Neutrophil (primary cell): ENCODE results near the gene PTPRC.

Source experiments
- H3K27ac ChIP-seq: fragments of 200-600 bp; sonication (generic); 2 replicates; pipeline ENCODE4 v1.5.1; 2016; ENCODE audit warnings: mild to moderate bottlenecking, moderate library complexity
- H3K27me3 ChIP-seq: fragments of 200-600 bp; sonication (generic); 2 replicates; pipeline ENCODE4 v1.6.0; 2016; ENCODE audit warnings: mild to moderate bottlenecking
- H3K36me3 ChIP-seq: fragments of 200-600 bp; sonication (generic); 2 replicates; pipeline ENCODE4 v1.5.1; 2017
- H3K4me1 ChIP-seq, 2 experiments: fragments of 200-600 bp in 1 of 2; sonication (generic) in 1 of 2; 1 replicate in 1 of 2; 2 replicates in 1 of 2; pipeline versions ENCODE4 v1.5.1 to v1.6.1; 2013 to 2016; ENCODE audit warnings: low read depth in 1 of 2, low read length in 1 of 2, mild to moderate bottlenecking in 1 of 2, moderate library complexity in 1 of 2; ENCODE audit not compliant: control insufficient read depth in 1 of 2, insufficient read depth in 1 of 2
- H3K4me3 ChIP-seq, 2 experiments: fragments of 200-600 bp in 1 of 2; sonication (generic) in 1 of 2; 1 replicate in 1 of 2; 2 replicates in 1 of 2; pipeline ENCODE4 v1.5.1; 2013 to 2016; ENCODE audit warnings: low read depth in 1 of 2, low read length in 1 of 2, mild to moderate bottlenecking in 1 of 2, moderate library complexity in 1 of 2
- H3K9me3 ChIP-seq: fragments of 200-600 bp; sonication (generic); 2 replicates; pipeline ENCODE4 v1.5.1; 2016
- TF ChIP-seq, protein P1 (sequence below): fragments of 200-600 bp; sonication (generic); IDR thresholded peaks from 2 replicates; pipeline ENCODE4 v1.5.1; 2016; ENCODE audit warnings: antibody characterized with exemption

The PTPRC gene

DNA sequence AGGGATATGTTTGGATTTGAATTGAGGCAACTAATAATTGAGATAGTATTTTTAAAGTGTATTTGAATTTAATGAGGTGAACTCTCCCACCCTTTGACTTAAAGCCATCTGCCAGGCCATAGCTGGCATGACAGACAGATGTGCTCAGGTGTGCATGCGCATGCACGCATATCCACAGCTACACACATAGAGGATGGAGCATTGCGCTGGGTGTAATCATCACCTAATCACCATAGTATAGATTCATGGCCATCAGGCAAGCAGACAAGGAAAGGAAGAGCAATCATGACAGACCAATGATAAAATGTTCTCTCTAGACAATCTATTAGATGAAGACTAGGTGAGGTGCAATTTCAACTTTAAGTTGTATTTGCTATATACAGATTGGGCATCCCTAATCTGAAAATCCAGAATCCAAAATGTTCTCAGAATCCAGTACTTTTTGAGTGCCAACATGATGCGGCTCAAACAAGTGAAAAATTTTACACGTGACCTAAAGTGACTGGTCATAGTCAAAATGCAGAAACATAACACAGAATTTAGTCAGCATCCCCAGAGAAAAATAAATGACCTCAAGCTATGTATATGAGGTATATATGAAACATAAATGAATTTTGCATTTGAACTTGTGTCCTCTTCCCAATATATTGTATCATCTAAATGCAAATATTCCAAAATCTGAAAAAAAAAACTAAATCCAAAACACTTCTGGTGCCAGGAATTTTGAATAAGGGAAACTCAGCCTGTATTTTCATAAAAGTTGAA lies 70.1 kb downstream of the PTPRC start:
- H3K4me3 ChIP-seq: no peak overlapping the region
- no peaks in the 10 kb centered on the region for H3K9me3 ChIP-seq
- peak overlapping the region; percentile 34 for H3K27ac ChIP-seq
- peaks cover 100% of the 10 kb centered on the region for H3K36me3 ChIP-seq
- TF ChIP-seq, protein P1, sequence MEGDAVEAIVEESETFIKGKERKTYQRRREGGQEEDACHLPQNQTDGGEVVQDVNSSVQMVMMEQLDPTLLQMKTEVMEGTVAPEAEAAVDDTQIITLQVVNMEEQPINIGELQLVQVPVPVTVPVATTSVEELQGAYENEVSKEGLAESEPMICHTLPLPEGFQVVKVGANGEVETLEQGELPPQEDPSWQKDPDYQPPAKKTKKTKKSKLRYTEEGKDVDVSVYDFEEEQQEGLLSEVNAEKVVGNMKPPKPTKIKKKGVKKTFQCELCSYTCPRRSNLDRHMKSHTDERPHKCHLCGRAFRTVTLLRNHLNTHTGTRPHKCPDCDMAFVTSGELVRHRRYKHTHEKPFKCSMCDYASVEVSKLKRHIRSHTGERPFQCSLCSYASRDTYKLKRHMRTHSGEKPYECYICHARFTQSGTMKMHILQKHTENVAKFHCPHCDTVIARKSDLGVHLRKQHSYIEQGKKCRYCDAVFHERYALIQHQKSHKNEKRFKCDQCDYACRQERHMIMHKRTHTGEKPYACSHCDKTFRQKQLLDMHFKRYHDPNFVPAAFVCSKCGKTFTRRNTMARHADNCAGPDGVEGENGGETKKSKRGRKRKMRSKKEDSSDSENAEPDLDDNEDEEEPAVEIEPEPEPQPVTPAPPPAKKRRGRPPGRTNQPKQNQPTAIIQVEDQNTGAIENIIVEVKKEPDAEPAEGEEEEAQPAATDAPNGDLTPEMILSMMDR: no peak
- H3K27me3 ChIP-seq: no peaks in the 10 kb centered on the region
- H3K4me1 ChIP-seq: no peaks in the 10 kb centered on the region

DNA sequence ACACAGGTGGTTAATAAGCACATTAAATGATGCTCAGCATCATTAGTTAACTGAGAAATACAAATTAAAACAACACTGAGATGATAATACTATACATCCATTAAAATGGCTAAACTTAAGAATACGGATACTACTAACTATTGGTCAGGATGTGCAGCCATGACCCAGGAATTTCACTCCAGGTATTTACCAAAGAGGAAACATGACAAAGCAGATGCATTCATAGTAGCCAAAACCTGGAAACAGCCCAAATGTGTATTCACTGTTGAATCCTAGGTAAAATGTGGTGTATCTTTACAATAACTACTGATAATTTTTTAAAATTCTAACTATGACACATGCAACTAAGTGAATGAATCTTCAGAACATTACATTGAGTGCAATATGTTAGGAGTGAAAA lies 73.0 kb downstream of the PTPRC start:
- peaks cover 100% of the 10 kb centered on the region for H3K36me3 ChIP-seq
- H3K4me3 ChIP-seq: no peak overlapping the region
- H3K4me1 ChIP-seq: peaks cover 5 to 6% of the 10 kb centered on the region in 2 experiments
- H3K27ac ChIP-seq: peak overlapping the region; percentile 49
- H3K27me3 ChIP-seq: no peaks in the 10 kb centered on the region
- no peaks in the 10 kb centered on the region for H3K9me3 ChIP-seq
- TF ChIP-seq, protein P1: no peak

DNA sequence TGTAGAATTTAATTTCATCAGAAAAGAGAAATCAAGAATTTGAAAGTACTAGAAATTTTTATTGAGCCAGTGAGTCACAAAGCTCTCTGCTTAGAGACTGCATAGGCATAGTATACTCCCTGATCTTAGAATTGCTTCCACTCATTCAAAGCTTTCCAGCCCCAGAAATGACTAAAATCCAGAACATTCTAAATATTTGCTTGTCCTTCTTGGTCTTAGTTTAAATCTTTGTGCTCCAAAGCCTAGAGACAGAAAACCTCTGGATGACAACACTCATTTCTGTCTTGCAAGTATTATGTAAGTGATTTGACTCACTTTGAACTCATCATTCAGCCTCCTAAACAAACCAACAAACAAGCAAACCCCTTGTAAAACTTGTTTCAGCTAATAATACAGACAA lies 74.2 kb downstream of the PTPRC start:
- peaks cover 100% of the 10 kb centered on the region for H3K36me3 ChIP-seq
- H3K27me3 ChIP-seq: no peaks in the 10 kb centered on the region
- TF ChIP-seq, protein P1: no peak
- H3K27ac ChIP-seq: peak overlapping the region; percentile 49
- no peak overlapping the region for H3K4me3 ChIP-seq
- peaks cover 16 to 17% of the 10 kb centered on the region in 2 experiments for H3K4me1 ChIP-seq
- H3K9me3 ChIP-seq: no peaks in the 10 kb centered on the region

DNA sequence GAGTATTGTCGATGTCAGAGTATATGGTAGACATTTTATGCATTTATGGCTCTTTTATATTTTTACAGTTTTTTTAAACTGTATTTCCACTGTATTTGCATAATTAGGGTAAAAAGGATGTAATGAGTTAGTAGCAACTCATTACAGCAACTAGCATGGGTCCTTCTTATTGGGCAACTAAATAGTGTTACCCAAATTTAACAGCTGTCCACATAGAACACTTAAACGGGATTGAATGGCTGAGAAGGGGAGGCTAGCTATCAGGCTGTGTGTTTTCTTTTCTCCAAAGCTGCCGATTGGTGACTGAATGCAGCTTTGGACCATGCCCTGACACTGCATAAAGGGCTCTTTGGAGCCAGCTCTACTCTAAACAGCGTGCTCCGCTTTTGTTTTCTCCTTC lies 75.4 kb downstream of the PTPRC start:
- TF ChIP-seq, protein P1: no peak
- H3K27ac ChIP-seq: peak overlapping the region; percentile 20
- H3K27me3 ChIP-seq: no peaks in the 10 kb centered on the region
- H3K4me3 ChIP-seq: no peak overlapping the region
- peaks cover 16 to 17% of the 10 kb centered on the region in 2 experiments for H3K4me1 ChIP-seq
- no peaks in the 10 kb centered on the region for H3K9me3 ChIP-seq
- peaks cover 99% of the 10 kb centered on the region for H3K36me3 ChIP-seq

DNA sequence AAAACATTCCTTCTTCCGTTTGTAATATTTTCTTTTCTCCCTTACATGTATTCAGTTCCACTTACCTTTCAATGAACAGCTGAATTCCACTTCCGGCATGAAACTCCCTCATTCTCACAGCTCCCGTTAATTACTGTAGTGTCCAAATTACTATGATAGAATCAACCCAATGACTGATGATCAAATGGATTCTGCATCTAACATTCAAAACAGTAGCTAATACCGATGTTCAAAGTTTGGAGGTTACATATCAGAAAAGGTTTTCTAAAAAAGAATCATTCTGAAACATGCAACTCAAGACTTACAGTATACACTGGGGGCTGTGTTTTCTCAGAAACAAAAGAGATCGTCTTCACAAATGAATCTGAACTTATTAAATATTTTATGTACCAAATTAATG lies 77.2 kb downstream of the PTPRC start:
- TF ChIP-seq, protein P1: no peak
- Histone ChIP-seq H3K9me3 (no peaks in the 10 kb centered on the region), H3K27ac (peak overlapping the region; percentile 62), H3K27me3 (no peaks in the 10 kb centered on the region), H3K36me3 (peaks cover 98% of the 10 kb centered on the region), H3K4me3 (no peak overlapping the region), H3K4me1 (peaks cover 16 to 17% of the 10 kb centered on the region in 2 experiments)
